B cell (primary cell): Measurements from ENCODE around the gene SPEM3. TPM values are rescaled to one million over a fixed set of nuclear protein-coding genes. Genes with fewer than 3 reads are reported as not detected.

ENCODE experiments used
- ATAC-seq: fragments of 200-7000 bp; cut with Tn5 transposase; one replicate; pipeline ENCODE4 v1.10.0; 2021; ENCODE audit warnings: low read depth, mild to moderate bottlenecking, moderate number of reproducible peaks, moderate library complexity
- CTCF ChIA-PET: fragments of 350-600 bp; sonication (Branson Sonifier 250); formaldehyde crosslinking; loops from one replicate; lab custom pipeline; 2021; ENCODE audit warnings: antibody characterized with exemption, inconsistent platforms; lab: Charles Lee
- POLR2A ChIA-PET: fragments of 350-600 bp; sonication (Branson Sonifier 250); formaldehyde crosslinking; loops from one replicate; lab custom pipeline; 2021; ENCODE audit warnings: antibody characterized with exemption; lab: Charles Lee
- DNase-seq: peaks from one replicate; pipeline ENCODE4 v3.0.0; 2013
- H2AFZ ChIP-seq: 2 replicates; pipeline ENCODE4 v1.6.1; 2012; ENCODE audit warnings: mild to moderate bottlenecking, low read depth, low read length; ENCODE audit not compliant: insufficient read depth, poor library complexity, severe bottlenecking
- H3K27ac ChIP-seq, 2 donors: 1 replicate in 1 of 2; 2 replicates in 1 of 2; pipeline ENCODE4 v1.5.1; 2012 to 2013; ENCODE audit warnings: low read length in 2 of 2, mild to moderate bottlenecking in 2 of 2, moderate library complexity in 1 of 2
- H3K27me3 ChIP-seq, 4 experiments: fragments of 200-600 bp in 1 of 4; sonication (generic) in 1 of 4; replicated peaks in 1 of 4; 1 replicate in 2 of 4; 2 replicates in 2 of 4; pipeline versions ENCODE4 v1.6.1 to v1.7.0; 2013 to 2016; ENCODE audit warnings: low read length in 3 of 4, mild to moderate bottlenecking in 2 of 4, mixed read lengths in 1 of 4, moderate library complexity in 1 of 4; ENCODE audit not compliant: insufficient read depth in 4 of 4, control insufficient read depth in 3 of 4; ENCODE audit errors: control extremely low read depth in 1 of 4
- H3K36me3 ChIP-seq, 2 experiments: replicated peaks in 1 of 2; 1 replicate in 1 of 2; 2 replicates in 1 of 2; pipeline versions ENCODE4 v1.6.1 to v1.7.1; 2013; ENCODE audit warnings: low read length in 1 of 2; ENCODE audit not compliant: insufficient read depth in 2 of 2, control insufficient read depth in 1 of 2; ENCODE audit errors: control extremely low read depth in 1 of 2, extremely low read depth in 1 of 2
- H3K4me1 ChIP-seq, 2 donors: fragments of 200-600 bp in 1 of 2; sonication (generic) in 1 of 2; 1 replicate in 1 of 2; 2 replicates in 1 of 2; pipeline versions ENCODE4 v1.5.1 to v1.6.1; 2013 to 2017; ENCODE audit warnings: low read length in 2 of 2; ENCODE audit not compliant: control insufficient read depth in 2 of 2, insufficient read depth in 2 of 2
- H3K4me2 ChIP-seq: replicated peaks from 2 replicates; pipeline ENCODE3; 2012; ENCODE audit warnings: mild to moderate bottlenecking, low read depth, low read length; ENCODE audit not compliant: poor library complexity, severe bottlenecking
- H3K4me3 ChIP-seq, 5 experiments: fragments of 200-600 bp in 1 of 5; sonication (generic) in 1 of 5; 1 replicate in 3 of 5; 2 replicates in 2 of 5; pipeline versions ENCODE4 v1.5.1 to v1.7.0; 2011 to 2016; ENCODE audit warnings: low read length in 4 of 5, mild to moderate bottlenecking in 4 of 5, low read depth in 2 of 5, control low read depth in 1 of 5, moderate library complexity in 1 of 5; ENCODE audit not compliant: insufficient read depth in 1 of 5; ENCODE audit errors: control extremely low read depth in 1 of 5, extremely low read depth in 1 of 5
- H3K79me2 ChIP-seq: fragments of 200-600 bp; sonication (generic); one replicate; pipeline ENCODE4 v1.6.0; 2016; ENCODE audit warnings: low read length; ENCODE audit not compliant: control insufficient read depth, insufficient read depth
- H3K9ac ChIP-seq: fragments of 200-600 bp; sonication (generic); 2 replicates; pipeline ENCODE4 v1.6.1; 2017; ENCODE audit warnings: mild to moderate bottlenecking, low read length, moderate library complexity
- H3K9me3 ChIP-seq, 3 donors: one replicate each; pipeline versions ENCODE4 v1.6.1 to v1.7.1; 2013; ENCODE audit warnings: low read length in 2 of 3; ENCODE audit not compliant: control insufficient read depth in 2 of 3, insufficient read depth in 1 of 3; ENCODE audit errors: control extremely low read depth in 1 of 3
- H4K20me1 ChIP-seq: 2 replicates; pipeline ENCODE4 v1.6.0; 2012; ENCODE audit warnings: mild to moderate bottlenecking, low read length; ENCODE audit not compliant: insufficient read depth, control insufficient read depth, poor library complexity, severe bottlenecking
- H3K27ac Mint-ChIP-seq: one replicate; pipeline ENCODE4 v1.8.0; 2021; ENCODE audit warnings: mixed read lengths
- H3K27me3 Mint-ChIP-seq: one replicate; pipeline ENCODE4 v1.8.0; 2021; ENCODE audit warnings: mixed read lengths
- H3K4me1 Mint-ChIP-seq: one replicate; pipeline ENCODE4 v1.8.0; 2021; ENCODE audit warnings: mixed read lengths
- H3K4me3 Mint-ChIP-seq: one replicate; pipeline ENCODE4 v1.8.0; 2021; ENCODE audit warnings: mixed read lengths
- H3K9me3 Mint-ChIP-seq: one replicate; pipeline ENCODE4 v1.8.0; 2022; ENCODE audit warnings: mixed read lengths; ENCODE audit not compliant: insufficient read depth
- CTCF ChIP-seq: fragments of 200-600 bp; IDR thresholded peaks from one replicate; pipeline ENCODE4 v1.8.0; 2022; ENCODE audit warnings: antibody characterized with exemption, mild to moderate bottlenecking
- EZH2 ChIP-seq: IDR thresholded peaks from 2 replicates; pipeline ENCODE4 v1.6.1; 2012; ENCODE audit warnings: borderline replicate concordance, low read depth, mild to moderate bottlenecking, moderate library complexity, low read length; ENCODE audit not compliant: insufficient read depth, poor library complexity, severe bottlenecking
- WGBS: methylation state at CpG from one replicate; pipeline ENCODE4 v1.1.5; 2013; ENCODE audit warnings: missing lambda C conversion rate; ENCODE audit not compliant: insufficient coverage; 5-methylcytosine and 5-hydroxymethylcytosine counted together
- intact Hi-C: fragments of 100-400 bp; cut with micrococcal nuclease; formaldehyde crosslinking; loops from one replicate; pipeline ENCODE4 v1.10.0; 2022
- polyA plus RNA-seq: library from polyadenylated mRNA; depleted of rRNA; stranded (reverse); fragments of >200 nt; gene quantifications from 2 replicates; pipeline ENCODE4 v1.2.3, GENCODE V29; 2012
- total RNA-seq, 2 donors: library from RNA; stranded (reverse); fragments of 120-200 nt in 1 of 2; gene quantifications; 1 replicate in 1 of 2; 2 replicates in 1 of 2; pipeline versions ENCODE4 v1.2.3 to v1.2.4, GENCODE V29; 2013 to 2022

The SPEM3 gene
- total and polyA plus RNA-seq, 2 donors (not counting 1 experiment from before 2014, with no cell fraction given) = not detected

GRCh38 chr17:7403977-7404736 is 24.5 kb upstream of the SPEM3 start, which contains the start of gene TMEM256:
TMEM256 (minus strand) TSS chr17:7404097; CDS start chr17:7404084, 13 bp downstream.
- ATAC-seq = peak; percentile 87
- DNase-seq = peak; percentile 98
- no peak for TF ChIP-seq CTCF
- TF ChIP-seq EZH2 = no peak
- Histone ChIP-seq H3K9ac (peak within 1 kb of the TSS; percentile 76), H3K36me3 (no peaks in the 10 kb centered on the region), H4K20me1 (no peaks in the 10 kb centered on the region), H3K27me3 (peaks cover 0 to 27% (median 4%) of the 10 kb centered on the region in 4 experiments), H3K9me3 (peaks cover 0 to 4% (median 0%) of the 10 kb centered on the region in 3 donors), H3K4me3 (peak within 1 kb of the TSS; percentile 57 to 95 (median 82)), H3K27ac (peak within 1 kb of the TSS; percentile 45 to 59), H3K4me2 (peak within 1 kb of the TSS; percentile 94), H3K4me1 (peaks cover 17 to 20% of the 10 kb centered on the region in 2 donors), H3K79me2 (peaks cover 6% of the 10 kb centered on the region), H2AFZ (peak within 1 kb of the TSS; percentile 87)
- peak within 1 kb of the TSS; percentile 98 for H3K4me3 Mint-ChIP-seq
- H3K27me3 Mint-ChIP-seq = peaks cover 17% of the 10 kb centered on the region
- ChIA-PET CTCF (interaction anchor here (0.5 to 1.8 kb wide), 8 partner anchors 19 to 75 kb away, joined by 3 to 10 read pairs (median 4); partner anchors contain the start of gene TMEM102), POLR2A (interaction anchor here (0.6 to 2.0 kb wide), 20 partner anchors 9 to 282 kb away, joined by 3 to 17 read pairs (median 6); partner anchors contain the start of genes ACADVL, ACAP1, DLG4 and MPDU1)
- H3K27ac Mint-ChIP-seq = peak within 1 kb of the TSS; percentile 94
- under 1% methylated on average over 41 of the region's 49 CpGs for WGBS
- H3K9me3 Mint-ChIP-seq = no peaks in the 10 kb centered on the region
- intact Hi-C loops = loop anchor here (1.0 to 5.0 kb wide), 11 partner anchors 10 to 189 kb away; partner anchors contain the start of genes EIF5A, KCTD11, NEURL4 and PLSCR3
- H3K4me1 Mint-ChIP-seq = peaks cover 22% of the 10 kb centered on the region
